ENCODE measurements around the gene LSAMP.

Gene LSAMP

GRCh38 chr3:115928376-115928775 is 516.9 kb downstream of the LSAMP start:
- no peak for DNase-seq

DNA sequence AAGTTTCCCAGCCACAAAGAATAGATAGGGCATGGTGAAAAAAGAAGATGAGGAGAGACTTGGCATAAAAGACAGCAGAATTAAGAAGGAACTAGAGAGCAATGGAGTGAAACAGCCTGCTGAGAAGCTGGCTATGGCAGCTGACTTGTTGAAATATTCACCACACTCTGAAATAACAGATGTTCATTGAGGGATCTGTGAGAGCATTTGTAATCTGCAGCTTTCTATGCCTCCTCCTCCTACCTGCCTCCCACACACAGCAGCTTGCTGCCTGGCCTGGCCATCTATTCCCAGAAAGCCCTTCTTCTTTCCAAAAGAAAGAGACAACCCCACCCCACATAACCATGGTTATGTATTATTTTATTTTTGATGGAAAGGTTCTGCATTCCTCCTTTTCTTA is 518.1 kb downstream of the LSAMP start:
- DNase-seq = no peak

DNA sequence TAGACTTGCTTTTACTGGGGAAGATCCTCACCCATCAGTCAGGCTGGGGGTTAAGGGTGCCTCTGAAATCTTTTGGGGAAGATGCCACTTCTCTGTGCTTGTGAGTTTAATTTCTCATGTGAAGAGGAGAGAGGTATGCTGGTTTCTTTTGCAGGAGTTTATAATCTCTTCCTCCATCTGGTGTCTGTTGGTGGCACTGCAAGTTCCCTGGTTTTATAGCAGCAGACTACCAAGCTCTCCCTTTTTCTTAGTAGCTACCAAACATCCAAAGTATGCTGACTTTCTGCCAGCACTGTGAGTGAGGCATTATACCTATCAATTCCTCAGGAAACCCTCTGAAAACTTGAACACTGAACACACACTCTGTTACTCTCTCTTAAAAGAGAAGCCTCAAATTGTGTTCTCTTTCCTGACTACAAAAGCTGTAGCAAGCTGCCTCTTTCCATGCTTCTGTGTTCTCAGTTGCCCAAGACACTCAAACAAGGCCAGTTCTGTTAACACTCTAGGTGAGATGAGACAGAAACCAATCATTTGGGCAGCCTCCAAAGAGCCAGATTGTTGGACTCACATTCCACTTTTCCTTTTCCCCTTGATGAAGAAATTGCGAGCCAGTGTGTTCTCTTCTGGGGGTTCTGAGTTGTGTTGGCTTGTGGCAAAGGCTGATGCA is 522.5 kb downstream of the LSAMP start:
- no peak for DNase-seq

DNA sequence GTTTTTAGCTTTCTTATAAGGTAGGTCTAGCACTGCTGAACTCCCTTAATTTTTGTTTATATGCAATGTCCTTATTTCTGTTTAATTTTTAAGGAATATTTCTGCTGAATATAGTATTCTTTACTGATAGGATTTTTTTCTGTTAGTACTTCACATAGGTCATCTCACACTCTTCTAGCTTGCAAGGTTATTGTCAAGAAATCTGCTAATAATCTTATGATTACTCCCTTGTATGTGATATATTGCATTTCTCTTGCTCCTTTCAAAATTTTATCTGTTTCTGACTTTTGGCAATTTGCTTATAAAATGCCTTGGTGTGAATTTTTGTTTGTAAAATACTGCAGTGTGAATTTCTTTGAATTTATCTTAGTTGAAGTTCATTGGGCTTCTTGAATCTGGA is 523.6 kb downstream of the LSAMP start:
- no peak for DNase-seq

GRCh38 chr3:115918900-115919299 is 526.4 kb downstream of the LSAMP start:
- no peak for DNase-seq

DNA sequence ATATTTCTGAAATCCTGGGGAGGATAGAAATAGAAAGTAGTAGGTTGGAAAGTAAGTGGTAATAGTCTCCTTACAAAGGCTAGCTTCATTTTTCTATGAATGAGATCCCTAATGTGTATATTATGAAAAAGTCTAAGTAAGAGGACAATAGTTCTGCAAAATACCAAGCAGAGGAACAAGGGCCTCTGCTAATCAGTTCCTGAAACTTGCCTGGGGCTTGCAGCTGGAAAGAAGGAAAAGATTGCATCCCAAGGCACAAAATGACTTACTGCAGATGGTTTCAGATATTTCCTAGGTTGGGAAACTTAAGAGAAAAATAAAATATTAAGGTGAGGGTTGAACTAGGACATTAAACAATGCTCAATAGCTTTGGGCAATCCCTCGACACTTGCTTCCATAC is 528.4 kb downstream of the LSAMP start:
- no peak for DNase-seq

GRCh38 chr3:115915061-115915460 is 530.2 kb downstream of the LSAMP start:
- no peak for DNase-seq

- DNase-seq = no peak
Observed at GRCh38 chr3:115913069-115913686, 532.1 kb downstream of the LSAMP start.

- no peak for DNase-seq
Observed at GRCh38 chr3:115912372-115912771, 532.9 kb downstream of the LSAMP start.

DNA sequence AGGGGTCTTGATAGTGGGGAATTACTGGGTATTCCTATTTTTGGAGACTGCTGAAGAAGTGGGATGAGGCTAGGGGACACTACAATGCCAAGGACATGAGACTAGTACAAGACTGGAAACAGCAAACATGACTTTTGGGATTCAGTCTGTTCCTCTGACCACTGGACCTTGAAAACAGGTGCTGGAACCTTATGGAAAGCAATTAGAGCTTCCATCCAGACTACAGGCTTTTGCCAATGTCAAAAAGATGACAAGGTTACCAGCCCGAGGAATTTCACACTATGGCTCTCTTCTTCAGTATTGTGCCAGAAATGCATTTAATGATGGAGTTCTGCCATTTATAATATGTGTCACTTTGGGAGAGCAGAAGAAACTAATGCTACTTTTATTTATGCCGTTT is 539.4 kb downstream of the LSAMP start:
- no peak for DNase-seq

DNA sequence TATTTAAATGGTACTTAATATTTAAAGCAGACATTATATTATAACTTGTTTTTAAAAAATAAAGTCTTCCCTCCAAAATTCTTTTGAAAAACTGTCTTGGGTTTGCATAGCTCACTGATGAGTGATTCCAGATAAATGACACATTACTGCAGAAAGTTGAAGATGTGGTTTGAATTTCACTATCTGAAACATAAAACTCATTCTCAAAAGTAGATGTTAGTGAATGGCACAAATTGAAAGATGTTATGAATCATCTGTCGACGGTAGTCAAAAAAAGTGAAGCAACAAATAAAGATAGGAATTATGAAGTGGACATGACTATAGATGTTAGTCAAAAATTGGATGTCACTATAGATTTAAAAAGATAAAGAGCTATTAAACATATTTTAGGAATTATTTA is 541.4 kb downstream of the LSAMP start:
- no peak for DNase-seq

GRCh38 chr3:115901008-115901407 is 544.3 kb downstream of the LSAMP start:
- no peak for DNase-seq

DNA sequence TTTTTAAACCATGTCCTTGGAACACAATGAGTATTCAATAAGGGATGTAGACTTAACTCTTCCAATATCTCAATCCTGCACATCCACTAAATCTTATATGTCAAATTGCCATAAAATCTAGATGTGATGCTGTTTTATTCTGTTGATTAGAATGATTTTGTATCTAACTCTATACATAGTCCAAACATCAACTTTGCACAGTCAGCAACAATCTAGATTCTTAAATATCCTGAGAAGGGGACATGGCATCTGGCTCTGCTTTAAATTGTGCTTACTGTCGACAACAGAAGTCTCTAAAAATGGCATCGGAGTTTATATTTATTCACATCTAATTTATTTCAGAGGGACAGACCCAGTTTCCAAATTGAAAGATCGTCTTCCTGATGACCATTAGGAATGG is 545.8 kb downstream of the LSAMP start:
- DNase-seq = no peak

- DNase-seq = no peak
Observed at GRCh38 chr3:115898656-115899410, 546.5 kb downstream of the LSAMP start.

DNA sequence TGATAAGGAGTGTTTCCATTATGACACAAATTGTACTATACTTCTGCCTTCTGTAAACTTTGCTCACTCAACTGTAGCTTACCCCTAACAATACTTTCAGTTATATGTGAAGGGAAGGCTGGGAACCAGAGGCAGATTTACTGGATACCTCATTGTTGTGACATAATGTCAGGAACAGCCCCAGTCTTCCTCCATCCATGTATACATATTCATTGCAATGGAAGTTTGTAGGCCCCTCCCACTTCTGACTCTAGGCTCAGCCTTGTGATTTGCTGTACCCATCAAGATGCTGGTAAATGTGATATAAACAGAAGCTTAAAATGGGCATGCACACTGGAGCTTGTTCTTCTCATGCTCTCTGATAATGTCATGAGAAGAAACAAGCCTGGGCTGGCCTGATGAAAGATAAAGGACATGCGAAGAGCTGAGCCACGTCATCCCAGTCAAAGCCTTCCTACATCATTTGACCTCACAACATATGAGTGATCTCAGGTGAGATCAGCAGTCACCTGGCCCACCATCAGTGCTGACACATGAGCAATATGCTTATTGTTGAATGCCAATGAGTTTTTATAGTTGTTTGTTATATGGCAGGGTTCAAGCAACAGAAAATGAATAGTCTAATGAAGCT is 554.2 kb downstream of the LSAMP start:
- no peak for DNase-seq

- no peak for DNase-seq
Observed at GRCh38 chr3:115890579-115890978, 554.7 kb downstream of the LSAMP start.

DNA sequence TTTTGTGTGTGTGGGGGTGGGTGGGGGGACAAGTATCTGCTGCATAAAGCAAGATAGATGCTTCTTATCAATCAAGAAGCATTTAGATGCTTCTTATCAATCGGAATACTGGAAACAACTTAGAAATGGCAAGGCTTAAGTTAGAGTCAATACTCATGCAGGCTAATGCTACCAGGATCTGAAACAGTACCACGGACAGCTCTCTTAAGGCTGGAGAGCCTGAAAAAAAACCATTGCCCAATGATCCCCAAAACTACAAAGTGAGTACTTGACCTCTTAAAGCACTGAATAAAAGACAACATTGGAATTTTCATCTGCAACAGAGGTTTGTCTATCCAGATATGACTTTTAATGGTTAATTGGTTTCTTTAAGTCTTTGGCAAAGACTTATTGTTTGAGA is 559.7 kb downstream of the LSAMP start:
- no peak for DNase-seq

DNA sequence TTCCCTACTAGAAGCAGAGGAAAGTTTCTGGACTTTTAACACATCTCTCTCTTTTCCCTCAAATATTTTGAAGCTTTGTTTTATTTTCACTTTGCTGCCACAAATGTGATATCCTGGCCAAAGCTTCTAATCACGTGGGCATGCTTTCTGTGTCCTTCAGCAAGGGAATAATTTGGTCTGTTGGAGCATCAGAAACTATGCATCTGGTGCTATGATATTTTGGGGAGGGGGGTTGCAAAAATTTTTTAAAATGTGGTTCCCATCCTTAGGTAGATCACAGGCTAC is 567.7 kb downstream of the LSAMP start:
- DNase-seq = no peak

DNA sequence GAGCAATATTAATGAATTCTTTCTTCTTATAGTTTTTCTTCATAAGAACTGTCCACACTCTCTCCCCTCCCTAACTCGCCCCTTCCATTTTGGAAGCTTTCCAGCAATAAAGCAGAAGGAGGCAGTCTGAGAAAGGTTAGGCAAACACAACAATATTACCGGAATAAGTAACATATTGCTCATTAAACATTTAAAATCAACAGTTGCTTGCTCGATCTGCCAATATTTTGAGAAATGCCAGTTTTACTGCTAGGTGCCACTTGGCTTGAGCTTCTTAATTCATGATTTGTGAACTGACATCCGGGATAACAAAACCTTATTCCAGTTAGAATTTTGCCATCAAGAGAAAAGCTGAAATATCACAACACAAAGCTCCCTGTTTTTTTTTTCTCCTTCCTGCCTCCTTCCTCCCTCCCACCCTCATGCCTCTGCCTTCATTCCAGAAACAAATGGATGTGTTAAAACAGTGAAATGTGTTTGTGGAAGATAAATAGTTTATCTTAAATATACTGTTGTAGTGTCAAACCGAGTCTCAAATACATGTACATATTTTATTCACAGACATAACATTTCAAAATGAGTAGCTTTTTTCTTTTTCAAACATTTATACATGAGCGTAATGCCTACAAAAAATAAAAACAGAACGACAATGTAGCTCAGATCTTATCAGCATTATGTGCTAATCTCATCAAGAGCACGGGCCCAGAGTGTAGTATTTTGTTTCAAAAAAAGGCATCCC is 568.2 kb downstream of the LSAMP start:
- DNase-seq = no peak

DNA sequence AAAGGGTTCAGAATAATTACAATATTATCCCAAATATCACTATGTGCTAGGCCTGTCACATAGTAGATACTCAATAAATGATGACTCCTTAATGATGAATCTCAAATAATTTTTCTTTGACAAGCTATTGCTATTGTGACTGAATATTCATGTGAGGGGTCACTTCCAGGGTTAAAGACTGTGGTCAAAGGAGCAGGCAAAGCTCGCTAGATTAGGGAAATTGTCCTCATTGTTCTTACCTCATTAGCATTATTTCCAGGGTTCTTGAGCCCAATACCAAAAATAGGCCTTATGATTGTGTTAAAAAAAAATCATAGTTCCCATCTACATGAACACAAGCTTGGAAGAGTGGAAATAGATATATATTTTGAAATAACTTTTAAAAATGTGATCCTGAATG is 569.8 kb downstream of the LSAMP start:
- DNase-seq = no peak

DNA sequence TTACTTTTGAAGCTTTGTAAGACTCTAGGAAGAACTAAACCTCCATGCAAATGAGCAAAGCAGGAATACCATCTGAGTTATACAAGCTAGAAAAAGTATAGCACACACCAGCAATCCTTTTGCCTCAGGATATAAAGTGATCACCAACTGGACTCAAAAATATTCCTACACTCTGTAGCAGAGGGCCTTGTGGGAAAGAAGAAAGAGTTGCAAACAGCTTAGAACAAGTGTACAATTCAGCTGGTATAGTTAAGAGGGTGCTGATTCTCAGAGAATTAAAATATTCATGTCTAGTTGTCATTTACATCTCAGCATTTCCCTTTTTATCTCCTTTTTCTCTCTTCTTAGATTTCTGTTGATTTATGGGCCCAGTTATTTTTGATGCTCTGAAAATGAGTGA is 573.6 kb downstream of the LSAMP start:
- DNase-seq = no peak

DNA sequence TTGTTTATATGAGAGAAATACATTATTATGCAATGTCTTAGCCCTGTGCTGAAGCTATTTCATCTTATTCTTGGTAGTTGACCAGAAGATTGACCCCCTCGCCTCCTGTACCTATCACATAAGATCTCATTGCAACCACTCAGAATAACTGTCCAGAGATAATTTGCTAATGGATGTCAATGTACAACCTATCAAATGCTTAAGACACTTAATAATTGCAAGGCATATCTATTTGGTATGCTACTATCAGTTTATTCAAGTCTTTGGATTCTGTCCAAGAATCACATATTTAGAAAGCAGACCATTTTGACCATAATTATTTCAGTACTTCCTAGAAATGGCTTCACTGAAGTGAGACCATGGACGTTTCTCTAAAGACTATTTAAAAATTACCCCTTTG is 580.4 kb downstream of the LSAMP start:
- no peak for DNase-seq

DNA sequence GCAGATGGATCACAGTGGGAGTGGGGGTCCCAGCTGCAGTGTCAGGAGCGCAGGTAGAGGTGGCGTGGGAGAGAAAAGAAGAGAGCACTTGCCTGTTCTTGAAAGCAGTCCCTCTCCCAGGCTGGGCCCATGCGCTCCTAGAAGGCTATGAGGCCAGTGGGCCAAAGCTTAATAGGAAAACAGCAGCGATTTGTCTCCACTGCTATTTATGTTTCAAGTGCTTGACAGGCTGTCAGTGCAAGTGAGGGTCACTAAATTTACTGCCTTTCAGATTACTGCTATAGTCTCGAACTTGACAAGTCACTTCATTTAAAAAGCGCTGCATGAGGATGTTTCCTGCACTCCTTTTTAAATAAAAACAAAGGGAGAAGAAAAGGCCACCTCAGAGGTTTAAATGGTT is 582.4 kb downstream of the LSAMP start:
- DNase-seq = no peak
